ENCODE results near the gene STAG1. TPM values are rescaled to one million over a fixed set of nuclear protein-coding genes. Genes with fewer than 3 reads are reported as not detected.

Gene STAG1
- polyA plus RNA-seq, 1 of the 3 experiments (the other 2 are of a cell fraction) = 5.5 TPM

DNA sequence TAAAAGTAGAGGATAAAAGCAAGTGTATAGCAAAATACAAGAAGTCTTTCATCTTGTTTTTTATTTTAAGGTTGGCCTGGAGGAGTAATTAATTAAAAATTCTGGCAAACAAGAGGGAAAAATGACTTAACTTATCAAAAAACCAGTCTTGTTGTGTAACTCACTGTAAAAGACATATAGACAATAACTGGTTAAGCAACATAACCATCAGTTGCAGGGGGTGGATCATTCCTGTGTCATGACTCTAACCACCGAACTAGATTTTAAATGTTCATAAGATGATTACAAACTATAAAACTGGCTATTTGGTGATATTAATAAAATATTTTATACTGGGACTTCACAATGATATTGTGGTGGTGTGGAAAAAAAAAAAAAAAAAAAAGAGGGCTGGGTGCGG lies 130.6 kb downstream of the STAG1 start:
- Histone ChIP-seq H3K9me3 (no peaks in the 10 kb centered on the region), H3K27ac (ENCODE audit: low read depth in 2 of 2, low read length in 1 of 2) (no peak overlapping the region), H3K4me3 (ENCODE audit: low read depth in 2 of 2, low read length in 1 of 2) (no peak overlapping the region), H3K9ac (no peak overlapping the region), H3K4me2 (no peak overlapping the region), H3K36me3 (replicated peaks in 1 of 2; ENCODE audit: control insufficient read depth in 1 of 2, insufficient read depth in 2 of 2, low read length in 1 of 2) (peaks cover 0 to 14% of the 10 kb centered on the region in 2 experiments), H3K79me2 (ENCODE audit: insufficient read depth) (peaks cover 42% of the 10 kb centered on the region; the same call in 1 of the 2 replicates), H3K9me2 (no peaks in the 10 kb centered on the region), H3F3A (replicated peaks; ENCODE audit: insufficient read depth) (peaks cover 2% of the 10 kb centered on the region), H3K27me3 (ENCODE audit: insufficient read depth) (no peaks in the 10 kb centered on the region), H3K4me1 (ENCODE audit: control insufficient read depth in 1 of 2, insufficient read depth in 2 of 2, low read depth in 1 of 2, low read length in 1 of 2) (no peaks in the 10 kb centered on the region; a peak in 1 of 4 replicates), H4K20me1 (ENCODE audit: insufficient read depth) (no peaks in the 10 kb centered on the region), H2AFZ (ENCODE audit: low read depth) (no peak overlapping the region)
- 84% methylated on average over 2 of the region's 2 CpGs for WGBS (ENCODE audit: low lambda C conversion rate)
- POLR2A ChIA-PET = no interaction called here
- CTCF ChIA-PET = interaction anchor here (1.4 kb wide), 1 partner anchor 392 kb away, joined by 4 read pairs; no protein-coding TSS in a partner anchor
- no peak for TF ChIP-seq TAF1 (IDR thresholded peaks at IDR 0.05; ENCODE audit: borderline replicate concordance, low read depth, low read length)
- no peak for TF ChIP-seq RCOR1 (IDR thresholded peaks at IDR 0.05; ENCODE audit: low read length)
- no peak for TF ChIP-seq JUND (IDR thresholded peaks at IDR 0.05)
- no peak for TF ChIP-seq EZH2phosphoT487 (IDR thresholded peaks at IDR 0.05; ENCODE audit: borderline replicate concordance, low read depth)
- no peak for TF ChIP-seq EP300 (IDR thresholded peaks at IDR 0.05; ENCODE audit: borderline replicate concordance in 1 of 2, low read depth in 1 of 2, low read length in 1 of 2)
- no peak for DNase-seq

DNA sequence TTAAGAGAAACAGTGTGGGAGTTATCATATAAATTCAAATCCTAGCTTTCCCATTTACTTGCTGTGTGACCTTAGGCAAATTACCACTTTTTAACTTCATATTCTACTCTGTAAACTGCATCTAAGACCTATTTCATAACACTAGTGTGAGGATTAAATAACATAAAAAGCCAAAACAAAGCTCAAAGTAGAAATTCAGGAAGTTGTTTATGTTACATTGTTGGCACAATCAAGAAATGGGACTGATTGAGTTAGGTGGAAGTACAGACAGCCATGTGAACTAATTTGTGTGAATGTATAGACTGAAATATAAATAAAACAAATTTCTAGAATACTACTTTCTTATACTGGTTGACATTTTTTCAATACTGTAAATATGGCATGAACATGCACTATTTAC lies 131.7 kb downstream of the STAG1 start:
- Histone ChIP-seq H2AFZ (ENCODE audit: low read depth) (no peak overlapping the region), H3K36me3 (replicated peaks in 1 of 2; ENCODE audit: control insufficient read depth in 1 of 2, insufficient read depth in 2 of 2, low read length in 1 of 2) (peaks cover 0 to 11% of the 10 kb centered on the region in 2 experiments), H3K27ac (ENCODE audit: low read depth in 2 of 2, low read length in 1 of 2) (no peak overlapping the region), H3K79me2 (ENCODE audit: insufficient read depth) (peaks cover 38% of the 10 kb centered on the region; the same call in 1 of the 2 replicates), H3K9me3 (no peaks in the 10 kb centered on the region), H3K9ac (no peak overlapping the region), H4K20me1 (ENCODE audit: insufficient read depth) (no peaks in the 10 kb centered on the region), H3K9me2 (no peaks in the 10 kb centered on the region), H3K4me1 (ENCODE audit: control insufficient read depth in 1 of 2, insufficient read depth in 2 of 2, low read depth in 1 of 2, low read length in 1 of 2) (no peaks in the 10 kb centered on the region; a peak in 1 of 4 replicates), H3K27me3 (ENCODE audit: insufficient read depth) (no peaks in the 10 kb centered on the region), H3K4me2 (no peak overlapping the region), H3K4me3 (ENCODE audit: low read depth in 2 of 2, low read length in 1 of 2) (no peak overlapping the region), H3F3A (replicated peaks; ENCODE audit: insufficient read depth) (peaks cover 5% of the 10 kb centered on the region)
- DNase-seq = no peak
- CTCF ChIA-PET = interaction anchor here (1.4 kb wide), 2 partner anchors 132 to 393 kb away, joined by 4 read pairs; partner anchors contain the start of gene STAG1
- POLR2A ChIA-PET = no interaction called here
- TF ChIP-seq, protein P1, sequence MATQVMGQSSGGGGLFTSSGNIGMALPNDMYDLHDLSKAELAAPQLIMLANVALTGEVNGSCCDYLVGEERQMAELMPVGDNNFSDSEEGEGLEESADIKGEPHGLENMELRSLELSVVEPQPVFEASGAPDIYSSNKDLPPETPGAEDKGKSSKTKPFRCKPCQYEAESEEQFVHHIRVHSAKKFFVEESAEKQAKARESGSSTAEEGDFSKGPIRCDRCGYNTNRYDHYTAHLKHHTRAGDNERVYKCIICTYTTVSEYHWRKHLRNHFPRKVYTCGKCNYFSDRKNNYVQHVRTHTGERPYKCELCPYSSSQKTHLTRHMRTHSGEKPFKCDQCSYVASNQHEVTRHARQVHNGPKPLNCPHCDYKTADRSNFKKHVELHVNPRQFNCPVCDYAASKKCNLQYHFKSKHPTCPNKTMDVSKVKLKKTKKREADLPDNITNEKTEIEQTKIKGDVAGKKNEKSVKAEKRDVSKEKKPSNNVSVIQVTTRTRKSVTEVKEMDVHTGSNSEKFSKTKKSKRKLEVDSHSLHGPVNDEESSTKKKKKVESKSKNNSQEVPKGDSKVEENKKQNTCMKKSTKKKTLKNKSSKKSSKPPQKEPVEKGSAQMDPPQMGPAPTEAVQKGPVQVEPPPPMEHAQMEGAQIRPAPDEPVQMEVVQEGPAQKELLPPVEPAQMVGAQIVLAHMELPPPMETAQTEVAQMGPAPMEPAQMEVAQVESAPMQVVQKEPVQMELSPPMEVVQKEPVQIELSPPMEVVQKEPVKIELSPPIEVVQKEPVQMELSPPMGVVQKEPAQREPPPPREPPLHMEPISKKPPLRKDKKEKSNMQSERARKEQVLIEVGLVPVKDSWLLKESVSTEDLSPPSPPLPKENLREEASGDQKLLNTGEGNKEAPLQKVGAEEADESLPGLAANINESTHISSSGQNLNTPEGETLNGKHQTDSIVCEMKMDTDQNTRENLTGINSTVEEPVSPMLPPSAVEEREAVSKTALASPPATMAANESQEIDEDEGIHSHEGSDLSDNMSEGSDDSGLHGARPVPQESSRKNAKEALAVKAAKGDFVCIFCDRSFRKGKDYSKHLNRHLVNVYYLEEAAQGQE (IDR thresholded peaks at IDR 0.05; ENCODE audit: low read depth, low read length) = no peak
- TF ChIP-seq, protein P2, sequence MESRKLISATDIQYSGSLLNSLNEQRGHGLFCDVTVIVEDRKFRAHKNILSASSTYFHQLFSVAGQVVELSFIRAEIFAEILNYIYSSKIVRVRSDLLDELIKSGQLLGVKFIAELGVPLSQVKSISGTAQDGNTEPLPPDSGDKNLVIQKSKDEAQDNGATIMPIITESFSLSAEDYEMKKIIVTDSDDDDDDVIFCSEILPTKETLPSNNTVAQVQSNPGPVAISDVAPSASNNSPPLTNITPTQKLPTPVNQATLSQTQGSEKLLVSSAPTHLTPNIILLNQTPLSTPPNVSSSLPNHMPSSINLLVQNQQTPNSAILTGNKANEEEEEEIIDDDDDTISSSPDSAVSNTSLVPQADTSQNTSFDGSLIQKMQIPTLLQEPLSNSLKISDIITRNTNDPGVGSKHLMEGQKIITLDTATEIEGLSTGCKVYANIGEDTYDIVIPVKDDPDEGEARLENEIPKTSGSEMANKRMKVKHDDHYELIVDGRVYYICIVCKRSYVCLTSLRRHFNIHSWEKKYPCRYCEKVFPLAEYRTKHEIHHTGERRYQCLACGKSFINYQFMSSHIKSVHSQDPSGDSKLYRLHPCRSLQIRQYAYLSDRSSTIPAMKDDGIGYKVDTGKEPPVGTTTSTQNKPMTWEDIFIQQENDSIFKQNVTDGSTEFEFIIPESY (IDR thresholded peaks at IDR 0.05; ENCODE audit: borderline replicate concordance, low read depth) = no peak
- TF ChIP-seq POLR2AphosphoS5 (IDR thresholded peaks at IDR 0.05; ENCODE audit: low read depth, low read length) = no peak
- TF ChIP-seq MEF2A (IDR thresholded peaks at IDR 0.05; ENCODE audit: borderline replicate concordance, low read depth) = no peak
- TF ChIP-seq, protein P3, sequence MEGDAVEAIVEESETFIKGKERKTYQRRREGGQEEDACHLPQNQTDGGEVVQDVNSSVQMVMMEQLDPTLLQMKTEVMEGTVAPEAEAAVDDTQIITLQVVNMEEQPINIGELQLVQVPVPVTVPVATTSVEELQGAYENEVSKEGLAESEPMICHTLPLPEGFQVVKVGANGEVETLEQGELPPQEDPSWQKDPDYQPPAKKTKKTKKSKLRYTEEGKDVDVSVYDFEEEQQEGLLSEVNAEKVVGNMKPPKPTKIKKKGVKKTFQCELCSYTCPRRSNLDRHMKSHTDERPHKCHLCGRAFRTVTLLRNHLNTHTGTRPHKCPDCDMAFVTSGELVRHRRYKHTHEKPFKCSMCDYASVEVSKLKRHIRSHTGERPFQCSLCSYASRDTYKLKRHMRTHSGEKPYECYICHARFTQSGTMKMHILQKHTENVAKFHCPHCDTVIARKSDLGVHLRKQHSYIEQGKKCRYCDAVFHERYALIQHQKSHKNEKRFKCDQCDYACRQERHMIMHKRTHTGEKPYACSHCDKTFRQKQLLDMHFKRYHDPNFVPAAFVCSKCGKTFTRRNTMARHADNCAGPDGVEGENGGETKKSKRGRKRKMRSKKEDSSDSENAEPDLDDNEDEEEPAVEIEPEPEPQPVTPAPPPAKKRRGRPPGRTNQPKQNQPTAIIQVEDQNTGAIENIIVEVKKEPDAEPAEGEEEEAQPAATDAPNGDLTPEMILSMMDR (IDR thresholded peaks at IDR 0.05) = no peak
- TF ChIP-seq TAF1 (IDR thresholded peaks at IDR 0.05; ENCODE audit: borderline replicate concordance, low read depth, low read length) = no peak
- no peak for TF ChIP-seq FOSL2 (IDR thresholded peaks at IDR 0.05; ENCODE audit: borderline replicate concordance, low read depth)
- no peak for TF ChIP-seq EZH2phosphoT487 (IDR thresholded peaks at IDR 0.05; ENCODE audit: borderline replicate concordance, low read depth)
- TF ChIP-seq RFX5 (IDR thresholded peaks at IDR 0.05; ENCODE audit: low read length) = no peak
- TF ChIP-seq YY1 (IDR thresholded peaks at IDR 0.05; ENCODE audit: low read depth) = no peak
- TF ChIP-seq, protein P4, sequence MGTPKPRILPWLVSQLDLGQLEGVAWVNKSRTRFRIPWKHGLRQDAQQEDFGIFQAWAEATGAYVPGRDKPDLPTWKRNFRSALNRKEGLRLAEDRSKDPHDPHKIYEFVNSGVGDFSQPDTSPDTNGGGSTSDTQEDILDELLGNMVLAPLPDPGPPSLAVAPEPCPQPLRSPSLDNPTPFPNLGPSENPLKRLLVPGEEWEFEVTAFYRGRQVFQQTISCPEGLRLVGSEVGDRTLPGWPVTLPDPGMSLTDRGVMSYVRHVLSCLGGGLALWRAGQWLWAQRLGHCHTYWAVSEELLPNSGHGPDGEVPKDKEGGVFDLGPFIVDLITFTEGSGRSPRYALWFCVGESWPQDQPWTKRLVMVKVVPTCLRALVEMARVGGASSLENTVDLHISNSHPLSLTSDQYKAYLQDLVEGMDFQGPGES (IDR thresholded peaks at IDR 0.05; ENCODE audit: low read depth, low read length) = no peak
- no peak for TF ChIP-seq GATA2 (CRISPR knock-in tag; IDR thresholded peaks at IDR 0.05)
- no peak for TF ChIP-seq FOXM1 (IDR thresholded peaks at IDR 0.05; ENCODE audit: low read depth)
- no peak for TF ChIP-seq RCOR1 (IDR thresholded peaks at IDR 0.05; ENCODE audit: low read length)
- TF ChIP-seq TCF12 (IDR thresholded peaks at IDR 0.05) = no peak
- TF ChIP-seq TEAD4 (IDR thresholded peaks at IDR 0.05; ENCODE audit: borderline replicate concordance, insufficient read depth) = no peak
- no peak for TF ChIP-seq EP300 (IDR thresholded peaks at IDR 0.05; ENCODE audit: borderline replicate concordance in 1 of 2, low read depth in 1 of 2, low read length in 1 of 2)
